Occipital lobe (tissue), 2 donors: ENCODE results near the gene PTGR3. TPM values are rescaled to one million over a fixed set of nuclear protein-coding genes. Genes with fewer than 3 reads are reported as not detected.
"Not testable (repeated sequence)": the region's sequence is repeated elsewhere in the genome, so short reads cannot be mapped to it uniquely, and the experiment has no call there.

ENCODE experiments used
- DNase-seq: peaks from one replicate; lab custom pipeline; 2025; lab: John Stamatoyannopoulos, UW
- total RNA-seq: library from RNA; depleted of rRNA; stranded (reverse); fragments of >200 nt; gene quantifications from one replicate; pipeline ENCODE4 v1.2.3, GENCODE V29; 2014

PTGR3 gene
- total RNA-seq, 1 donor from 2014 or later: 11.7 TPM

- DNase-seq: peak; percentile 45
Measured at GRCh38 chr18:75203416-75204268, 5.3 kb downstream of the PTGR3 start.

- no peak for DNase-seq
Measured at GRCh38 chr18:75202696-75203365, 6.1 kb downstream of the PTGR3 start.

- no peak for DNase-seq
Measured at GRCh38 chr18:75201282-75202270, 7.4 kb downstream of the PTGR3 start.

GRCh38 chr18:75200605-75201280, 8.2 kb downstream of the PTGR3 start:
- DNase-seq: no peak

GRCh38 chr18:75200071-75200470, 8.9 kb downstream of the PTGR3 start:
- DNase-seq: no peak

GRCh38 chr18:75199327-75199726, 9.6 kb downstream of the PTGR3 start:
- DNase-seq: no peak

GRCh38 chr18:75198036-75198435, 10.9 kb downstream of the PTGR3 start:
- DNase-seq: no peak

- DNase-seq: no peak
Measured at GRCh38 chr18:75192899-75193298, 16.0 kb downstream of the PTGR3 start.

- no peak for DNase-seq
Measured at GRCh38 chr18:75189696-75190095, 19.2 kb downstream of the PTGR3 start.

GRCh38 chr18:75187702-75188101, 21.2 kb downstream of the PTGR3 start:
- DNase-seq: not testable (repeated sequence)

GRCh38 chr18:75185460-75185859, 23.5 kb downstream of the PTGR3 start:
- DNase-seq: no peak

GRCh38 chr18:75183973-75184493, 24.9 kb downstream of the PTGR3 start:
- no peak for DNase-seq

GRCh38 chr18:75183524-75183923, 25.4 kb downstream of the PTGR3 start:
- DNase-seq: no peak

GRCh38 chr18:75179819-75180600, 28.9 kb downstream of the PTGR3 start:
- no peak for DNase-seq

- DNase-seq: no peak
Measured at GRCh38 chr18:75178376-75178775, 30.6 kb downstream of the PTGR3 start.

GRCh38 chr18:75176849-75177248, 32.1 kb downstream of the PTGR3 start:
- DNase-seq: no peak

GRCh38 chr18:75173738-75174137, 35.2 kb downstream of the PTGR3 start:
- no peak for DNase-seq

- DNase-seq: no peak
Measured at GRCh38 chr18:75173125-75173432, 35.9 kb downstream of the PTGR3 start.

- DNase-seq: no peak
Measured at GRCh38 chr18:75172299-75173124, 36.4 kb downstream of the PTGR3 start.
